Neural cell (in vitro differentiated cells): ENCODE results near the gene ATXN7L1.
A peak's percentile ranks its signal among the peaks of the same experiment; 100 is the strongest.

Experiments used
- CTCF ChIP-seq: fragments of 450-650 bp; IDR thresholded peaks from 2 replicates; pipeline ENCODE4 v1.5.1; 2014; ENCODE audit warnings: antibody characterized with exemption, mild to moderate bottlenecking, moderate library complexity; ENCODE audit not compliant: poor library complexity, severe bottlenecking
- SMC3 ChIP-seq: fragments of 450-650 bp; conservative IDR thresholded peaks from 2 replicates; pipeline ENCODE4 v1.6.1; 2014; ENCODE audit warnings: antibody characterized with exemption, mild to moderate bottlenecking, moderate library complexity; ENCODE audit not compliant: poor library complexity
- TAF1 ChIP-seq: IDR thresholded peaks from 2 replicates; pipeline ENCODE4 v1.6.1; 2012; ENCODE audit warnings: low read depth

GRCh38 chr7:105759670-105760550 is 116.5 kb downstream of the ATXN7L1 start:
- TF ChIP-seq CTCF: peak; percentile 77
- TF ChIP-seq TAF1: no peak
- peak; percentile 83 for TF ChIP-seq SMC3
